HCT116 (cell line): ENCODE results near the gene KRT33B. TPM values are rescaled to one million over a fixed set of nuclear protein-coding genes. Genes with fewer than 3 reads are reported as not detected.

Experiments
- ATAC-seq: fragments of 200-7000 bp; cut with Tn5 transposase; 2 replicates; pipeline ENCODE4 v1.9.1; 2020; ENCODE audit warnings: mild to moderate bottlenecking, moderate library complexity
- BruUV-seq: library from RNA; stranded (reverse); fragments of 400-500 nt; replicated peaks from 2 replicates; lab custom pipeline; 2021; lab: Mats Ljungman, UMichigan
- CTCF ChIA-PET: fragments of 300-600 bp; sonication (Branson Sonifier 250); formaldehyde crosslinking; loops from one replicate; lab custom pipeline; 2021; ENCODE audit warnings: antibody characterized with exemption; lab: Charles Lee
- POLR2A ChIA-PET: fragments of 300-600, 350-600 bp; sonication (Branson Sonifier 250); formaldehyde crosslinking; loops from one replicate; lab custom pipeline; 2021; ENCODE audit warnings: antibody characterized with exemption; lab: Charles Lee
- RAD21 ChIA-PET, 2 experiments: fragments of 300-600 bp; sonication (Branson Sonifier 250); formaldehyde crosslinking; loops; one replicate each; lab custom pipeline; 2023; ENCODE audit warnings: low total read pairs in 2 of 2; ENCODE audit not compliant: uncharacterized antibody in 2 of 2, unreplicated experiment in 2 of 2, low non-redundant PET in 1 of 2; lab: Charles Lee
- DNase-seq: peaks from one replicate; pipeline ENCODE4 v3.0.0-alpha.2; 2010; ENCODE audit warnings: low read depth, low spot score
- H2AFZ ChIP-seq: fragments of 200-600 bp; shearing (Covaris generic), sonication (generic); 2 replicates; pipeline ENCODE4 v1.6.1; 2017; ENCODE audit warnings: low read depth, mixed run types, mixed read lengths, antibody characterized with exemption, low read length; ENCODE audit not compliant: poor library complexity, severe bottlenecking
- H3K27ac ChIP-seq: 2 replicates; pipeline ENCODE4 v1.5.1; 2012; ENCODE audit warnings: low read depth, low read length
- H3K27me3 ChIP-seq: fragments of 200-600 bp; sonication (generic); 2 replicates; pipeline ENCODE4 v1.6.1; 2016; ENCODE audit warnings: mixed run types, low read length, mixed read lengths; ENCODE audit not compliant: insufficient read depth
- H3K36me3 ChIP-seq, 2 experiments: fragments of 200-500 bp in 1 of 2; fragments of 200-600 bp in 1 of 2; sonication (Bioruptor generic) in 1 of 2; sonication (generic) in 1 of 2; 2 replicates each; pipeline versions ENCODE4 v1.5.1 to v1.6.1; 2014 to 2016; ENCODE audit warnings: low read length in 2 of 2, inconsistent platforms in 1 of 2, mixed read lengths in 1 of 2, mixed run types in 1 of 2; ENCODE audit not compliant: insufficient read depth in 2 of 2, control insufficient read depth in 1 of 2
- H3K4me1 ChIP-seq, 2 experiments: fragments of 200-600 bp in 1 of 2; sonication (generic) in 1 of 2; 2 replicates each; pipeline versions ENCODE4 v1.5.1 to v1.6.1; 2012 to 2017; ENCODE audit warnings: low read length in 2 of 2, inconsistent platforms in 1 of 2, mild to moderate bottlenecking in 1 of 2, mixed read lengths in 1 of 2, mixed run types in 1 of 2, moderate library complexity in 1 of 2; ENCODE audit not compliant: insufficient read depth in 2 of 2, control insufficient read depth in 1 of 2
- H3K4me2 ChIP-seq: fragments of 200-600 bp; sonication (generic); 2 replicates; pipeline ENCODE4 v1.6.1; 2017; ENCODE audit warnings: mixed run types, low read length, mixed read lengths
- H3K4me3 ChIP-seq, 2 experiments: fragments of 200-600 bp in 1 of 2; sonication (generic) in 1 of 2; replicated peaks in 1 of 2; 2 replicates each; pipeline ENCODE4 v1.5.1; 2011 to 2016; ENCODE audit warnings: low read length in 2 of 2, control low read depth in 1 of 2, low read depth in 1 of 2, mild to moderate bottlenecking in 1 of 2, mixed read lengths in 1 of 2, mixed run types in 1 of 2
- H3K79me2 ChIP-seq: fragments of 200-600 bp; sonication (generic); 2 replicates; pipeline ENCODE4 v1.6.1; 2017; ENCODE audit warnings: mild to moderate bottlenecking, mixed run types, low read length, moderate library complexity, mixed read lengths; ENCODE audit not compliant: insufficient read depth
- H3K9ac ChIP-seq: fragments of 200-600 bp; sonication (generic); 2 replicates; pipeline ENCODE4 v1.6.1; 2016; ENCODE audit warnings: low read length, mixed read lengths
- H3K9me2 ChIP-seq: fragments of 200-600 bp; sonication (generic), shearing (Covaris generic); 2 replicates; pipeline ENCODE4 v1.6.1; 2017; ENCODE audit warnings: mixed run types, mild to moderate bottlenecking, moderate library complexity; ENCODE audit not compliant: insufficient read depth
- H3K9me3 ChIP-seq, 2 experiments: fragments of 200-500 bp in 1 of 2; fragments of 200-600 bp in 1 of 2; sonication (Bioruptor generic) in 1 of 2; sonication (generic) in 1 of 2; 2 replicates each; pipeline ENCODE4 v1.6.1; 2014 to 2017; ENCODE audit warnings: low read length in 2 of 2, mixed read lengths in 2 of 2, inconsistent platforms in 1 of 2, low read depth in 1 of 2, mild to moderate bottlenecking in 1 of 2, mixed run types in 1 of 2, moderate library complexity in 1 of 2; ENCODE audit not compliant: control insufficient read depth in 1 of 2, insufficient read depth in 1 of 2
- H4K20me1 ChIP-seq: fragments of 200-600 bp; sonication (generic), shearing (Covaris generic); 2 replicates; pipeline ENCODE4 v1.6.1; 2017; ENCODE audit warnings: mixed run types, mild to moderate bottlenecking, moderate library complexity; ENCODE audit not compliant: insufficient read depth
- CEBPB ChIP-seq: IDR thresholded peaks from 2 replicates; pipeline ENCODE4 v1.6.1; 2012; ENCODE audit warnings: low read depth
- EZH2 ChIP-seq: fragments of 200-600 bp; sonication (generic); IDR thresholded peaks from 2 replicates; pipeline ENCODE4 v1.6.1; 2017; ENCODE audit warnings: antibody characterized with exemption, mixed run types
- MAX ChIP-seq: IDR thresholded peaks from 2 replicates; pipeline ENCODE4 v1.6.1; 2012
- RAD21 ChIP-seq: IDR thresholded peaks from 2 replicates; pipeline ENCODE4 v1.6.1; 2012; ENCODE audit warnings: low read depth, mild to moderate bottlenecking
- SIN3A ChIP-seq: IDR thresholded peaks from 2 replicates; pipeline ENCODE4 v1.6.1; 2012; ENCODE audit warnings: low read depth
- SP1 ChIP-seq: IDR thresholded peaks from 2 replicates; pipeline ENCODE4 v1.6.1; 2012; ENCODE audit warnings: low read depth
- SRF ChIP-seq: IDR thresholded peaks from 2 replicates; pipeline ENCODE4 v1.6.1; 2012; ENCODE audit warnings: low read depth
- TCF7L2 ChIP-seq: IDR thresholded peaks from 2 replicates; pipeline ENCODE4 v1.7.0; 2011; ENCODE audit warnings: borderline replicate concordance, inconsistent platforms; ENCODE audit not compliant: insufficient read depth, insufficient read length; ENCODE audit errors: extremely low read depth
- YY1 ChIP-seq: IDR thresholded peaks from 2 replicates; pipeline ENCODE4 v1.6.1; 2011; ENCODE audit warnings: low read length, low read depth, moderate library complexity, mild to moderate bottlenecking; ENCODE audit not compliant: insufficient replicate concordance; ENCODE audit errors: extremely low read depth
- ZFX ChIP-seq: fragments of 450-650 bp; IDR thresholded peaks from 2 replicates; pipeline ENCODE4 v1.6.1; 2017
- intact Hi-C: fragments of 100-400 bp; cut with micrococcal nuclease; formaldehyde crosslinking; loops from 2 replicates; pipeline ENCODE4 v1.10.0; 2022
- total RNA-seq: library from RNA; stranded (reverse); gene quantifications from one replicate; pipeline ENCODE4 v1.2.1, GENCODE V29; 2021; ENCODE audit not compliant: unreplicated experiment
- TF ChIP-seq, protein P1 (sequence below): IDR thresholded peaks from 2 replicates; pipeline ENCODE4 v1.6.1; 2012

The KRT33B gene
- total RNA-seq, 1 experiment from 2014 or later = not detected

GRCh38 chr17:41393826-41394225 lies 24.2 kb upstream of the KRT33B start (continued):
- TF ChIP-seq MAX (no peak), EZH2 (no peak), ZFX (no peak), CEBPB (no peak)

GRCh38 chr17:41393294-41393693 lies 23.7 kb upstream of the KRT33B start:
- Histone ChIP-seq H3K4me3 (no peak overlapping the region), H3K4me2 (no peak overlapping the region)
- CTCF ChIA-PET = no interaction called here

More at GRCh38 chr17:41393294-41393693, 23.7 kb upstream of the KRT33B start:
- ChIA-PET POLR2A (no interaction called here), RAD21 (no interaction called here)
- TF ChIP-seq YY1 (no peak), SIN3A (no peak), SRF (no peak), CEBPB (no peak), SP1 (no peak), MAX (no peak), RAD21 (no peak), TCF7L2 (no peak), ZFX (no peak), EZH2 (no peak)
- TF ChIP-seq, protein P1, sequence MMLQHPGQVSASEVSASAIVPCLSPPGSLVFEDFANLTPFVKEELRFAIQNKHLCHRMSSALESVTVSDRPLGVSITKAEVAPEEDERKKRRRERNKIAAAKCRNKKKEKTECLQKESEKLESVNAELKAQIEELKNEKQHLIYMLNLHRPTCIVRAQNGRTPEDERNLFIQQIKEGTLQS = no peak
- H3K9me3 ChIP-seq = peaks cover 0 to 12% of the 10 kb centered on the region in 2 experiments; a peak in 1 of 4 replicates
- H3K27ac ChIP-seq = no peak overlapping the region
- no peak for DNase-seq
- no peak overlapping the region for H3K9ac ChIP-seq
- intact Hi-C loops = no loop called here
- H3K4me1 ChIP-seq = peaks cover 2 to 17% of the 10 kb centered on the region in 2 experiments; a peak in 2 of 4 replicates
- H3K9me2 ChIP-seq = no peaks in the 10 kb centered on the region
- no TSS peak for BruUV-seq
- ATAC-seq = no peak
- no peak overlapping the region for H2AFZ ChIP-seq
- H3K27me3 ChIP-seq = no peaks in the 10 kb centered on the region
- H3K36me3 ChIP-seq = no peaks in the 10 kb centered on the region
- H4K20me1 ChIP-seq = no peaks in the 10 kb centered on the region
- H3K79me2 ChIP-seq = no peaks in the 10 kb centered on the region
